HG03521 (cell line): ENCODE data around the gene ANKRD11.
"Not testable (repeated sequence)": the region's sequence is repeated elsewhere in the genome, so short reads cannot be mapped to it uniquely, and the experiment has no call there.

Experiments
- ATAC-seq: cut with Tn5 transposase; IDR thresholded peaks from one replicate; pipeline ENCODE4 v1.9.1; 2021; ENCODE audit warnings: mild to moderate bottlenecking, moderate library complexity; ENCODE audit not compliant: unreplicated experiment

The ANKRD11 gene

DNA sequence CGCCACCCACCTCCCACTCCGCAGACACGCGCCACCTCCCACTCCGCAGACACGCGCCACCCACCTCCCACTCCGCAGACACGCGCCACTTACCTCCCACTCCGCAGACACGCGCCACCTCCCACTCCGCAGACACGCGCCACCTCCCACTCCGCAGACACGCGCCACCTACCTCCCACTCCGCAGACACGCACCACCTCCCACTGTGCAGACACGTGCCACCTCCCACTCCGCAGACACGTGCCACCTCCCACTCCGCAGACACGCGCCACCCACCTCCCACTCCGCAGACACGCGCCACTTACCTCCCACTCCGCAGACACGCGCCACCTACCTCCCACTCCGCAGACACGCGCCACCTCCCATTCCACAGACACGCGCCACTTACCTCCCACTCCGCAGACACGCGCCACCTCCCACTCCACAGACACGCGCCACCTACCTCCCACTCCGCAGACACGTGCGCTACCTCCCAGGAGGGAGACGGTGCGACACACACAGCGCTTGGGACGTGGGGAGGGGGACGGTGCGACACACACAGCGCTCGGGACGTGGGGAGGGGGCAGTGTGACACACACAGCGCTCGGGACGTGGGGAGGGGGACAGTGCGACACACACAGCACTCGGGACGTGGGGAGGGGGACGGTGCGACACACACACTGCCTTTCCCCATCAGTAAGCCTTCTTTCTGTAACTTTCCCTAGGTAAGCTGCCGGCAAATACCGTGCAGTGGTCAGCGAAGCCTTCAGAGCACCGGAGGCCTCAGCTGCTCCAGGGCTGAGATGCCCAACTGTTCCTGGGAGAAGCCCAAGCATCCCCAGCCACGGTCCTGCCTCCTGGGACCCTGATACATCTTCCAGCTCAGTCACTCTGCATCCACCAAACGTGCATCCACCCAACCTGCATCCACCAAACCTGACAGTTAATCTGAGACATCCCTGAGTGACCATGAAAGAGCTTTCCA lies 183.6 kb downstream of the ANKRD11 start:
- ATAC-seq, result not testable (repeated sequence)

DNA sequence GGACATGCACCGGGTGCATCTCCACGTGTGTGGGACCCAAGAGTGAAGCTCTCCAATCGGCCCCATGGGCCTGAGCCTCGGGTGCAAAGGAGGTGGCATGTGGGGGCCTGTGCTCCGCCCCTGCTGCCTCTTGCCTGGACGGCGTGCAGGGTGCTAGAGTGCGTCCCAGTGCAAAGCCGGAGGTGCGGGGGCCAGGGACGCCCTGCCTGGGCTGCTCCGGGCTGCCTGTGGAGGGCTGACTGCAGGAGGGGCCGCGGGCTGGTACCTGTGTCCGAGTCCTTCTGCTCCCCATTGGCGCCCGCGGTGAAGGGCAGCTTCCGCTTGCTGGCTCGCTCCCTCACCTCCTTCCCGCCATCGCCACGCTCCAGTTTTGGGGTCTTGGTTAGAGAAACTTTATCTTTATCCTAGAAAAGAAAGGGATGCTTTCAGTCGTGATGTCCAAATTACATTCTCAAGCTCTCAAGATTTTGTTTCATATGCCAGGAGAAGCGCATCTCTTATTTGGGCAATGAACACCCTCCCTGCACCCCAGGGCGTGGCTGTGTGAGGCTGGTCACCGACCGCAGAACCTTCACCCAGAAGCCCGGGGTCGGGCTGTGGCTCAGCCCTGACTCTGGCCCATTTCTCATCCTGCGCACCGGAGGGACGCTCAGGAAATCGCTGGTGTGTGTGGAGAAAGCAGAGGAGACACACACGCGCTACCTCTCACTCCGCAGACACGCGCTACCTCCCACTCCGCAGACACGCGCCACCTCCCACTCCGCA lies 185.2 kb downstream of the ANKRD11 start:
- no peak for ATAC-seq

DNA sequence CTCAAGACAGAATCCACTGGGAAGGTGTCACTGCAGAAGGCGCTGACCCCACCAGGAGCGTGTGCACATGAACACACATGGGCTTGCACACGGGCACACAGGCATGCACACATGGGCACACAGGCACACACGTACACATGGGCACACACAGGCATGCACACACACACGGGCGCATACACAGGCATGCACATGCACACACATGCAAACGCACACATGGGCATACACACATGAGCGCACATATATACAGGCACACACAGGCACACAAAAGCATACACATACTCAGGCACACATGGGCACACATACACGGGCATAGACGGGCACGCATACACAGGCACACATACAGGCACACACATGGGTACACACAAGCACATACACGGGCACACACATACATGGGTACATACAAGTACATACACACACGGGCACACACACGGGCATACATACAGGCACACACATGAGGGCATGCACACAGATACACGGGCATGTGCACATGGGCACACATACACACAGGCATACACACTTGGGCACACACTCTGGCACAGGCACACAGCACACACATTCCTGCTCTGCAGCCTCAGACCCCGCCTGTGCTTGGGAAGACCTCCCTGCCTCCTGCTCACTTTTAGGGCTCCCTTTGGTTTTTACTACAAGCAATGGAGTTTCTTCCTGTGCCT lies 186.0 kb downstream of the ANKRD11 start:
- no peak for ATAC-seq

DNA sequence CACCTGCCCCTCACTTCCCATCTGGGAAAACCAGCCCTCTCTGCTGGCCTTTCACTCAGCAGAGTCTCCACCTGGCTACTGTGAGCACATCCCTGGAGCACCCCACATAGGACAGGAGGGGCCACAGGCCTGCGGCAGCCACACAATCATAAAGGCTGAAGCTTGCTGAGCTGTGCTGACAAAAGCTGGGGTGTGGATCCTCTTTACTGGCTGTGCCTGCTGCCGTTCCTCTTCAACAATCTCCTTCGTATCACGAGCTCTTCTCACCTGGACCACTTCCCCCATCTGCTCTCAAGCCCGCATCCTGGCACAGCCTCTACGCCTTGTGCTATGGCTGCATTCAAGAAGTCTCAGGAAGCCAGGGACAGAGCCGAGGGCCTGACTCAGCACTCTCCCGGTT lies 186.7 kb downstream of the ANKRD11 start:
- ATAC-seq, result no peak

DNA sequence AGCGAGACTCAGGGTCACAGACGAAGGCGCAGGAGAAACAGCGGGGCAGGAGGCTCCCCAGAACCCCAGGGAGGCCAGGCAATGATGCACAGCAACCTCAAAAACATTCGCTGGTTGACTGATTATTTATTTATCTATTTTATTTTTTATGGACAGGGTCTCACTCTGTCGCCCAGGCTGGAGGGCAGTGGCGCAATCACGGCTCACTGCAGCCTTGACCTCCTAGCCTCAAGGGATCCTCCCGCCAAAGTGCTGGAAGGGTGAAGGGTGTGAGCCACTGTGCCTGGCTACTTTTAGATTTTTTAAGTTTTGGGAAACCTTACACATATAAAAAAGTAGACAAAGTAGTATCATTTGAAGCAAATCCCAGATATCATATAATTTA lies 189.4 kb downstream of the ANKRD11 start:
- ATAC-seq, result no peak

DNA sequence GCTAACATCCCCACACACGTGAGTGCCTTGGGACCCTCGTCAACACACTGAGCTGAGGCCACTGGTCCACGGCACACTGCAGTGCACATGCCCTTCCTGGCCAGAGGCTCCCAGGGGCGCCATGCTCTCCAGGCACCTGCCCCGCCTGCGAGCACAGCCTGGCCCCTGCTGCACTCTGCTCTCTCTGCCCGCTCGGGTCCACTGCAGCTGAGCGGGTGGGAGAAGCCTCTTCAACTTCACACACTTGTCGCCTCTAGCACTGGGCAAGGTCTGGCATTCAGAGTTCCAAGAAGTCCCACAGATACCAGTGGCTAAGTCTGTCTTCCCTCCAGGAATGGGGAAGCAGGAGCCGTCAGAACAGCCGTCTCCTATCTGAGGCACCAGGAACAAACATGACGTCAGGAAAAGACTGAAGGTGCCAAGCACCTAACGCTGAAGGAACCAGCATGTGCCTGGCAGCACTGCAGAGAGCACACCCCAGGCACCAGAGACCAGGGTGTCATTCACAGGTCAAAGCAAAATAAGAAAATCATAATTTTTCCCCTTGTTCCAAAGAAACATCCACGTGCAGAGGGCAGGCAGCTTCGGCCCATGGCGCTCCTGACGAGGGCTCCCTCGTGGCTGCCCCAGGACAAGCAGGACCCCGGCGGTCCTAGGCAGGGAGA lies 189.9 kb downstream of the ANKRD11 start:
- ATAC-seq, result no peak

DNA sequence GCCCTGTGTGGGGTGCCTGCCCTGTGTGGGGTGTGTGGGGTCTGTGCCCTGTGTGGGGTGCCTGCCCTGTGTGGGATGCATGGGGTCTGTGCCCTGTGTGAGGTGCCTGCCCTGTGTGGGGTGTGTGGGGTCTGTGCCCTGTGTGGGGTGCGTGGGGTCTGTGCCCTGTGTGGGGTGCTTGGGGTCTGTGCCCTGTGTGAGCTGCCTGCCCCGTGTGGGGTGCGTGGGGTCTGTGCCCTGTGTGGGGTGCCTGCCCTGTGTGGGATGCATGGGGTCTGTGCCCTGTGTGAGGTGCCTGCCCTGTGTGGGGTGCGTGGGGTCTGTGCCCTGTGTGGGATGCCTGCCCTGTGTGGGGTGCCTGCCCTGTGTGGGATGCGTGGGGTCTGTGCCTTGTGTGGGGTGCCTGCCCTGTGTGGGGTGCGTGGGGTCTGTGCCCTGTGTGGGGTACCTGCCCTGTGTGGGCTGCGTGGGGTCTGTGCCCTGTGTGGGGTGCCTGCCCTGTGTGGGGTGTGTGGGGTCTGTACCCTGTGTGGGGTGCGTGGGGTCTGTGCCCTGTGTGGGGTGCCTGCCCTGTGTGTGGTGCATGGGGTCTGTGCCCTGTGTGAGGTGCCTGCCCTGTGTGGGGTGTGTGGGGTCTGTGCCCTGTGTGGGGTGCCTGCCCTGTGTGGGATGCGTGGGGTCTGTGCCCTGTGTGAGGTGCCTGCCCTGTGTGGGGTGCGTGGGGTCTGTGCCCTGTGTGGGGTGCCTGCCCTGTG lies 190.8 kb downstream of the ANKRD11 start:
- ATAC-seq, result not testable (repeated sequence)

DNA sequence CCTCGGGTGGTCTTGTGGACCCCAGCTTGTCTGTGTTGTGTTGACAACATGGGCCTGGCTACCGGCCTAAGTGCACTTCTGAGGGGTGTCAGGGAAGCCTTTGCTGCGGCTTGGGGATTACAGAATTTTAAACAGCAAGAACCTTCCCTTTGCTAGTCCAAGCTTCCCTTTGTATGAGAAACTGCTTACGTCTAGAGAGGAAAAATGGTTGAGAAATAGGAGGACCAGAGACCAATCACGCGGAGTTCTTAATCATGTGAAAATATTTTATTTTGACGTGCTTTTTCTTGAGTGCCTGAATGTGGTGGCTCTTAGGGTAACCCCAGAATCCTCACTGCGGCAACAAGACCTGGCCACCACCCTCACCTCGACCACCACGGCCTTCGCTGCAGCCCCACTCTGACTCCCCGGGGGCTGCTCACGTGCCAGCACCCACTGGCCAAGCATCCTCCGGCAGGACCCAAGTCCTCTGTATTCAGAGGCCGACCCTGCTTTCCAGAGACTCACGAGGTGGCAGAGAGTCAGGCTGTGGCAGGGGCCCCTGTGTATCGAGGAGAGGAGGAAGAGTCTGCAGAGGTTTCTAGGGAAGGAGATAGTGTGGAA lies 191.6 kb downstream of the ANKRD11 start:
- no peak for ATAC-seq

DNA sequence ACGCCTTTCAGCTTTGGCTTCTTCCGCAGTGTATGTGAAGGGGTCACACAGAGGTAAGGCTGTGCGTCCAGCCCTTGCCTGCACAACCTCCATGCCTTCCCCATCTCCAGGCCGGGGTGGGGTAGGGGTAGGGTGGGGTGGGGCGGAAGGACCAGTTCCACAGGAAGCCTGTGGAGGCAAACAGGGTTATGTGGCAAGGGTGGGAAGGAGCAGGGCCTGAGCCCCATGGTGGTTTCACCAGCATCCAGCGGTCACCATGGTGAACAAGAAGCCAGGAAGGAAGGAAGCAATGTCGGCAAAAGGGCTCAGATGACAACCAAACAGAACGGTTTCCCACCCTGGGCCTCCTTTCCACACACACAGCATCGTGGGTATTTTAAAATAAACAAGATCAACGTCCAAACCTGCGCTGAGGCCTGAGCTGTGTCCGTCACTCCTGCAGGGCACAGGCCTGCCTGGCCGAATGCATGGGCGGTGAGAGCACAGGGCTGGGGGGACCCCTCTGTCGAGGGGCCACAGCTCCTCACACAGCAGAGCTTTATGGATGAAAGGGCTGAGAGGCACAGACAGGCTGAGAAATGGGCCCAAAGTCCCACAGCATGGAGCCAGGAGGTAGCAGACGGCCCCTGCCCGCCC lies 192.3 kb downstream of the ANKRD11 start:
- ATAC-seq, result no peak

DNA sequence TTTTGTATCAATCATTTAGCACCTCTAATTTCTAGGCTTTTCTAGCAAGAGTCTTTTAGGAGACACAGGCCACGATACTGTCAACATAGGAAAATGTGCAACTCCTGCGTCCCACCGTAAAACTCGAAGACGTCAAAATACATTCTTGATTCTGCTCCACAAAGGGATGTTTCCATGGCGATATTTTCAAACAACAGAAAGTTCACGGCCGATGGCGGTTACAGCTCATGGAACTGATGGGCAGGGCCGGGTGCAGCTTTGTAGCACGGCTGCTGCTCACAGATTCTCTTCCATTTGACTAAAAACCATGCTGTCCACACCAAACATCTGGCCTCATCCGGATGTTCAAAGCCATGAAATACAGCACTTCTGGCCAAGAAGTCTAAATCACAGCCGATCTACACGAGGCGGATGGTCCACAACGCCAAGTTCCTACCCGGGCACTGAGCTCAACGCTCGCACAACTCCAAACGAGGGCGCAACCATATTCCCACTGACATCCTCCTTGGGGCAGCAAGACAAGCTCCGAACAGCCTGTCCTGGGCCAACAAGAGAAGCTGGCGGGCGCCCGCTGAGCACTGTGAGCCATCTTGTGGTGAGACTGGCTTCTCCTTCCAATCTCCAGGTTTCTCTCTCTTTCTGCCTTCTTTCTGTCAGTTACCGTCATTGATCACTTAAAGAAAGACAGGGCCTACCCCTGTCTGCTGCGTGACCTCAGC lies 193.0 kb downstream of the ANKRD11 start:
- ATAC-seq, result no peak

DNA sequence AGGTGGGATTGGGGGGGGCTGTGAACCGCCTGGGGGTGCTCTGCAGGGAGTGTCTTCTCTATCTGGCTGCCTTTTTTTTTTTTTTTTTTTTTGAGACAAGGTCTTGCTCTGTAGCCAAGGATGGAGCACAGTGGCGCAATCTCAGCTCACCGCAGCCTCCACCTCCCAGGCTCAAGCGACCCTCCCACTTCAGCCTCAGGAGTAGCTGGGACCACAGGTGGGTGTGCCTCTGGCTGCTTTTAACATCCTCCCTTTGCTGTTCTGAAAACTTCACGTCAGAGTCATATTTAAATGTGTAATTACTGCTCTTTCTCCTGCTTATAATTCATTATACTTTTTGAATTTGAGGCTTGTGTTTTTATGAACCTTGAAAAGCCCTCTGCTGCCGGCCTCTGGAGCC lies 194.4 kb downstream of the ANKRD11 start:
- ATAC-seq, result no peak

DNA sequence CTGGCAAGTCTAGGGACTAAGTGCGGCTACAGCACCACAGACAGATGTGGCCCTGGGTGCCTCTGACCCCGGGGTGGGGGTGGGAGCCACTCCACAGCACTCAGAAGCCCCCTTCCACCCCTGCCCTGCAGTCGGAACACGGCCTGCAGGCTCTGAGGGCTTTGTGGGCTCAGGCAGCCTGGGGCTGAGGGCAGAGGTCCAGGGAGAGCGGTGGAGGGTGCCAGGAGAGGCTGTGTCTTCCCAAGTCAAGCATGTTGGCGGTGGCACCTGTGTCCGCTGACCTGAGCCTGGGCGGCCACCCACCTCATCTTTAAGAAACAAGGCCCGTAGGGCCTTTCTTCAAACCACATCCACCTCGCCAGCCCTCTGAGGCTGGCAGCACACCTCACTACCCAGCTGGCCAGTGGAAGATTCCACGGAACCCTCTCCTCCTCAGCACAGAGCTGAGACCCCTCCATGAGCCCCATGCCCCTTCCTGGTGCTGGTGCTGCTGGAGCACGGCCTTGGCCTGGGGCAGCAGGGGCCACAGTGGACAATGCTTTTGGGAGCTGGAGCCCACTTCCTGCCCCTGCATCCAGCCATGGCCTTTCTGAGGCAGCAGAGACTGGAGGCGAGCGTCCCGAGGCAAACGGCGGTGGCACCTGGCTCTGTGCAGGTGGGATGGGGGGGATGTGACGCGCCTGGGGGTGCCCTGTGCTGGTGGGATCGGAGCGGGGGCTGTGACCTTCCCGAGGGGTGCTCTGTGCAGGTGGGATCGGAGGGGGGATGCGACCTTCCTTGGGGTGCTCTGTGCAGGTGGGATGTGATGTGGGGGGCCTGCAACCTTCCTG lies 195.1 kb downstream of the ANKRD11 start:
- no peak for ATAC-seq

DNA sequence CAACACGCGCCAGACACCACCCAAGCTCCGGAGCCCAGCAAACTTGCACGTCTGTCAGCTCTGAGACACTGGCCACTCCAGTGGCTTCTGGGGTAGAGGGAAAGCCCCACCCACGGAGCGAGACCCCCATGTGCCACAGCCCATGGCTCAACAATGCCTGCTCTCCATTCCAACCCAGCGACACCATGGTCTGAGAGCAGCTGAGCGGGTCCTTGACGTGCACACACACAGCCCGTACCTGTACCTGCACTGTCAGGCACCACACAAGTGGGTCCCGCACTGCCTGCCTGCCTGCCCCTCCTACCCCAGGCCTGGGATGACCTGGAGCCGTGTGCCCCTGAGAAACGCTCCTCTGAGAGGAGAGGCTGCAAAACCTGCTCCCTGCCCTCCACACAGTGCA lies 195.9 kb downstream of the ANKRD11 start:
- no peak for ATAC-seq

DNA sequence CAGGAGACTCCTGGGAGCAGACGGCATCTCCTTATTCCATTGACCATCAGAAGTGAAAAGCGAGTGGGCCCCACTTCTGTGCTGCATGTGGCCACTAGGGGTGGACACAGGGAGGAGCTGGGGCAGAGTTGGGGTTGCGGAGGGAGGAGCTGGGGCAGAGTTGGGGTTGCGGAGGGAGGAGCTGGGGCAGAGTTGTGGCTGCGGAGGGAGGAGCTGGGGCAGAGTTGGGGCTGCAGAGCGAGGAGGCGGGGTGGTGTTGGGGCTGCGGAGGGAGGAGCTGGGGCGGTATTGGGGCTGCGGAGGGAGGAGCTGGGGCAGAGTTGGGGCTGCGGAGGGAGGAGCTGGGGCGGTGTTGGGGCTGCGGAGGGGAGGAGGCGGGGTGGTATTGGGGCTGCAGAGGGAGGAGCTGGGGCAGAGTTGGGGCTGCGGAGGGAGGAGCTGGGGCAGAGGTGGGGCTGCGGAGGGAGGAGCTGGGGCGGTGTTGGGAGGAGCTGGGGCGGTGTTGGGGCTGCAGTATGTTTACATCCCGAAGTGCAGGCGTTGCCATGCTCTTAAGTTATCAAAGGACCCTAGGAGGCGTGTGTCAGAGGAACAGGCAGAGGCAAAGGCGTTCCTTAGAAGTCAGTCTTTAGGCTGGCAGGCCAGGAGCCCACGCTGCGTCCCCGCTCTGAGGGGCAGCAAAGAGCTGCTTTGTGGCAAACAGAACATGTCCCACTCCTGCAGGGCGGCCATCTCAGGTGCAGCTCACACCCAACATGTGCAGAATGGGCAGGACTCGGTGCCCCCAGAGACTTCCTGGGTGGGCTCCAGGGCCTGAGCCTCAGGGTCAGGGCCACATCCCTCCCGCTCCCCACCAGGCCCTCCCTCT lies 196.9 kb downstream of the ANKRD11 start:
- no peak for ATAC-seq

DNA sequence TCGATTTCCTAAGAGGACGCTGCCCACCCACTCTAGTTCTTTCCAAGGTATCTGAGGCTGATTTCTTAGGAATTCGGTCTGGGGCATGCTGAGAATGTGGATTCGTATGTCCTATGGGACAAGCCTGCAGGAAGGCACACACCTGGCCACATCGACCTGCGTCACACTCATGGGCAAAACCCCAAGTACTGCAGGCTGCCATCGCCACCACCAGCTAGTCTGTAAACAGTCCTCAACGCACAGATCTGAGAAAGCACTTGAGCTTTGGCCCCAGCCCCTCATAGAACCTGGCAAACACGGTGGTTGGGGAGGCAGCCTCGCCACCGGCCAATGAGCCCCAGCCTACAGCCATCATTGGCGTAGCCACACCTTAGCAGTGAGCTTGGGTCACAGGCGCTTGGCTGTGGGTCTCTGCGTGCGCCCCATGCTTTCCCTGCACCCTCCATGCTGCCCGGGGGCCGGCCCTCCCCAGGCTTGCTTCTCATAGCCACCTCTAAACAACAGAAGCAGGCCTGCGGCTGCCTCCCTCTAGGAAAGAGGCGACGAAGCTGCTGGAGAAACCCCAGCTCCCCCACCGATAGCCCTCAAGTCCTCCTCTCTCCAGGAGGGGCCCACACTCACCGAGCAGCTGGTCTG lies 197.8 kb downstream of the ANKRD11 start:
- no peak for ATAC-seq

DNA sequence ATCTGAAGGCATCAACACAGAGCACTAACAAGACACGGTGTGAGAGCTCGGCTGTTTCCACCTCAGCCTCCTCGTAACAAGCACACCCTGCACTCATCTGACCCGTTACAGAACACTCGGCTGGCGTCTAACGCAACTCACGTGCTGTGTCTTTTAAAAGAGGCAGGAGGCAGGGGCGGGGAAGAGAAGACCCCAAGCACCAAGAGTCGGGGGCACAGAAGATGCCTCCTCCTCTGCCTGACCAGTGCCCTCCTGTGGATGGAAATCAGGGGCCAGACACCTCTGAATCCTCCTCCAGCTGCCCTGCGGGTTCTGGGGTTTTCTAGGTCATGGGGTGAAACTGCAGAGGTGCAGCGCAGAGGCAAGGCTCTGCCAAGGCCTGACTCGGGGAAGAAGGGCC lies 198.6 kb downstream of the ANKRD11 start:
- ATAC-seq, result no peak
